MM.1S (cell line): ENCODE results near the gene TNFAIP8.

Experiments used
- DNase-seq: peaks from one replicate; pipeline ENCODE4 v3.0.0-alpha.2; 2015
- H2AFZ ChIP-seq: fragments of 300-600 bp; sonication (generic); 2 replicates; pipeline ENCODE4 v1.6.0; 2016; ENCODE audit warnings: antibody characterized with exemption, low read length
- H3F3A ChIP-seq: fragments of 300-600 bp; sonication (generic); 2 replicates; pipeline ENCODE4 v1.6.1; 2016; ENCODE audit warnings: mild to moderate bottlenecking, antibody characterized with exemption, low read length, moderate library complexity, mixed read lengths; ENCODE audit not compliant: insufficient read depth
- H3K27ac ChIP-seq: fragments of 300-600 bp; sonication (generic); 2 replicates; pipeline ENCODE4 v1.5.1; 2016; ENCODE audit warnings: mild to moderate bottlenecking, low read length
- H3K27me3 ChIP-seq: fragments of 300-600 bp; sonication (generic); replicated peaks from 2 replicates; pipeline ENCODE4 v1.6.0; 2016; ENCODE audit warnings: low read length; ENCODE audit not compliant: insufficient read depth
- H3K36me3 ChIP-seq: fragments of 300-600 bp; sonication (generic); replicated peaks from 2 replicates; pipeline ENCODE4 v1.6.1; 2016; ENCODE audit warnings: mild to moderate bottlenecking, low read length, mixed read lengths; ENCODE audit not compliant: insufficient read depth
- H3K4me1 ChIP-seq: fragments of 300-600 bp; sonication (generic); 2 replicates; pipeline ENCODE4 v1.6.1; 2016; ENCODE audit warnings: low read length, mixed read lengths
- H3K4me2 ChIP-seq: fragments of 300-600 bp; sonication (generic); 2 replicates; pipeline ENCODE4 v1.6.0; 2016; ENCODE audit warnings: low read depth, low read length
- H3K4me3 ChIP-seq: fragments of 300-600 bp; sonication (generic); 2 replicates; pipeline ENCODE4 v1.5.1; 2016; ENCODE audit warnings: low read length, mixed read lengths
- H3K79me2 ChIP-seq: fragments of 300-600 bp; sonication (generic); 2 replicates; pipeline ENCODE4 v1.6.1; 2016; ENCODE audit warnings: mixed run types, low read length, mixed read lengths
- H3K9ac ChIP-seq: fragments of 300-600 bp; sonication (generic); 2 replicates; pipeline ENCODE4 v1.6.1; 2016; ENCODE audit warnings: low read length, mixed read lengths
- H3K9me2 ChIP-seq: fragments of 300-600 bp; sonication (generic); replicated peaks from 2 replicates; pipeline ENCODE4 v1.6.1; 2016; ENCODE audit warnings: mild to moderate bottlenecking, low read length, mixed read lengths; ENCODE audit not compliant: insufficient read depth
- H3K9me3 ChIP-seq: fragments of 300-600 bp; sonication (generic); replicated peaks from 2 replicates; pipeline ENCODE4 v1.6.1; 2016; ENCODE audit warnings: mild to moderate bottlenecking, low read length, mixed read lengths; ENCODE audit not compliant: insufficient read depth
- H4K20me1 ChIP-seq: fragments of 300-600 bp; sonication (generic); 2 replicates; pipeline ENCODE4 v1.6.1; 2016; ENCODE audit warnings: mild to moderate bottlenecking, low read length, moderate library complexity, mixed read lengths; ENCODE audit not compliant: insufficient read depth
- TF ChIP-seq, protein P1 (sequence below): fragments of 300-600 bp; sonication (generic); IDR thresholded peaks from 2 replicates; pipeline ENCODE4 v1.5.1; 2016; ENCODE audit warnings: antibody characterized with exemption, low read length, mixed read lengths

TNFAIP8 gene

DNA sequence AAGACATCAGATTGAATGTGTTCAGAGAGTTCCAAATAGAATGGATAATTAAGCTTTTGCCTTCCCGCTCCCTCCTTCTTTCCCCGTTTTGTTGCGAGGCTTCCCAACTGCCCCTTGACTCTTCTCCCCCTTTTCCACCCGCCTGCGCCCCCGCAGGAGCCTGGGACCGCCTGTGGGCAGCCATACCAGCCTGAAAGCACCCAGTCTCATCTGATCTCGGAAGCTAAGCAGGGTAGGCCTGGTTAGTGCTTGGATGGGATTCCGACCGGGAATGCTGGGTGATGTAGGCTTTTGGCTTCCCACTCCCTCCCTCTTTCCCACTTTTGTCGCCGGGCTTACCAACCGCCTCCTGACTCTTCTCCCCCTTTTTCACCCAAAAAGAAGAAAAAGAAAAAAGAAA lies 89.7 kb downstream of the TNFAIP8 start:
- Histone ChIP-seq H3K4me3 (no peak overlapping the region), H3K4me1 (no peaks in the 10 kb centered on the region), H2AFZ (no peak overlapping the region), H3K9me3 (no peaks in the 10 kb centered on the region), H3K27me3 (no peaks in the 10 kb centered on the region), H3K27ac (no peak overlapping the region), H3K9me2 (no peaks in the 10 kb centered on the region), H3K4me2 (no peak overlapping the region), H3K79me2 (no peaks in the 10 kb centered on the region), H4K20me1 (no peaks in the 10 kb centered on the region), H3F3A (no peaks in the 10 kb centered on the region), H3K9ac (no peak overlapping the region), H3K36me3 (no peaks in the 10 kb centered on the region)
- TF ChIP-seq, protein P1, sequence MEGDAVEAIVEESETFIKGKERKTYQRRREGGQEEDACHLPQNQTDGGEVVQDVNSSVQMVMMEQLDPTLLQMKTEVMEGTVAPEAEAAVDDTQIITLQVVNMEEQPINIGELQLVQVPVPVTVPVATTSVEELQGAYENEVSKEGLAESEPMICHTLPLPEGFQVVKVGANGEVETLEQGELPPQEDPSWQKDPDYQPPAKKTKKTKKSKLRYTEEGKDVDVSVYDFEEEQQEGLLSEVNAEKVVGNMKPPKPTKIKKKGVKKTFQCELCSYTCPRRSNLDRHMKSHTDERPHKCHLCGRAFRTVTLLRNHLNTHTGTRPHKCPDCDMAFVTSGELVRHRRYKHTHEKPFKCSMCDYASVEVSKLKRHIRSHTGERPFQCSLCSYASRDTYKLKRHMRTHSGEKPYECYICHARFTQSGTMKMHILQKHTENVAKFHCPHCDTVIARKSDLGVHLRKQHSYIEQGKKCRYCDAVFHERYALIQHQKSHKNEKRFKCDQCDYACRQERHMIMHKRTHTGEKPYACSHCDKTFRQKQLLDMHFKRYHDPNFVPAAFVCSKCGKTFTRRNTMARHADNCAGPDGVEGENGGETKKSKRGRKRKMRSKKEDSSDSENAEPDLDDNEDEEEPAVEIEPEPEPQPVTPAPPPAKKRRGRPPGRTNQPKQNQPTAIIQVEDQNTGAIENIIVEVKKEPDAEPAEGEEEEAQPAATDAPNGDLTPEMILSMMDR: no peak
- DNase-seq: no peak
